ENCODE results near the gene AMFR. TPM values are rescaled to one million over a fixed set of nuclear protein-coding genes. Genes with fewer than 3 reads are reported as not detected.
"Not testable (repeated sequence)": the region's sequence is repeated elsewhere in the genome, so short reads cannot be mapped to it uniquely, and the experiment has no call there.

Gene AMFR
- total RNA-seq, 1 donor from 2014 or later: 66.4 TPM

DNA sequence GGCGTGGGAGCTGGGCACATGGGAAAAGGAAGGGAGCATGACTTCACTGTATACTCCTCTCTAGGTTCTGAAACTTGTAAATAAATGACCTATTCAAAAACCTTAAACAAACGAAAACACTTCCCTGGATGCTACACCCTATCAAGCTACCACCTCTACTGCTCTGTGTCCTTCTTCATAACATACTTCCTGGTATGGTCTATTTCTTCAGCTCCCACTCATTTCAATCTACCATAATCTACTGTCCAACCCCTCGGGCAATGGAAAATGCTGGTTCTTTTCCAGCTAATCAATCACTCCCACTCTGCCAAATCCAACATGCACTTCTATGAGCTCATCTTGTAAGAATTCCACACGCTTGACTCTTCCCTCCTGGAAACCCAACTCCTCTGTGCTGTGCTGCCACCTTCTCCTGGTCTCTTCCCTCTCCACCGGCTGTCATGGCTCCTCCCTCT is 42.4 kb downstream of the AMFR start:
- H3K4me1 Mint-ChIP-seq: no peaks in the 10 kb centered on the region
- no peak for DNase-seq (ENCODE audit: low read depth, low spot score)

GRCh38 chr16:56382459-56382858 is 42.9 kb downstream of the AMFR start:
- Mint-ChIP-seq H3K27ac (ENCODE audit: unreplicated experiment) (no peak overlapping the region), H3K4me1 (no peaks in the 10 kb centered on the region), H3K4me3 (no peak overlapping the region), H3K27me3 (ENCODE audit: low read depth) (no peaks in the 10 kb centered on the region), H3K36me3 (ENCODE audit: low read depth) (peaks cover 77% of the 10 kb centered on the region), H3K9me3 (peaks cover 18% of the 10 kb centered on the region)
- TF ChIP-seq, protein P1, sequence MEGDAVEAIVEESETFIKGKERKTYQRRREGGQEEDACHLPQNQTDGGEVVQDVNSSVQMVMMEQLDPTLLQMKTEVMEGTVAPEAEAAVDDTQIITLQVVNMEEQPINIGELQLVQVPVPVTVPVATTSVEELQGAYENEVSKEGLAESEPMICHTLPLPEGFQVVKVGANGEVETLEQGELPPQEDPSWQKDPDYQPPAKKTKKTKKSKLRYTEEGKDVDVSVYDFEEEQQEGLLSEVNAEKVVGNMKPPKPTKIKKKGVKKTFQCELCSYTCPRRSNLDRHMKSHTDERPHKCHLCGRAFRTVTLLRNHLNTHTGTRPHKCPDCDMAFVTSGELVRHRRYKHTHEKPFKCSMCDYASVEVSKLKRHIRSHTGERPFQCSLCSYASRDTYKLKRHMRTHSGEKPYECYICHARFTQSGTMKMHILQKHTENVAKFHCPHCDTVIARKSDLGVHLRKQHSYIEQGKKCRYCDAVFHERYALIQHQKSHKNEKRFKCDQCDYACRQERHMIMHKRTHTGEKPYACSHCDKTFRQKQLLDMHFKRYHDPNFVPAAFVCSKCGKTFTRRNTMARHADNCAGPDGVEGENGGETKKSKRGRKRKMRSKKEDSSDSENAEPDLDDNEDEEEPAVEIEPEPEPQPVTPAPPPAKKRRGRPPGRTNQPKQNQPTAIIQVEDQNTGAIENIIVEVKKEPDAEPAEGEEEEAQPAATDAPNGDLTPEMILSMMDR (conservative IDR thresholded peaks at IDR 0.05): no peak
- no peak for DNase-seq (ENCODE audit: low read depth, low spot score)

More for the DNA sequence above, 42.4 kb downstream of the AMFR start:
- Mint-ChIP-seq H3K27me3 (ENCODE audit: low read depth) (no peaks in the 10 kb centered on the region), H3K9me3 (peaks cover 18% of the 10 kb centered on the region), H3K4me3 (no peak overlapping the region), H3K36me3 (ENCODE audit: low read depth) (peaks cover 72% of the 10 kb centered on the region), H3K27ac (ENCODE audit: unreplicated experiment) (peak overlapping the region; percentile 53)
- TF ChIP-seq, protein P1 (conservative IDR thresholded peaks at IDR 0.05): no peak

DNA sequence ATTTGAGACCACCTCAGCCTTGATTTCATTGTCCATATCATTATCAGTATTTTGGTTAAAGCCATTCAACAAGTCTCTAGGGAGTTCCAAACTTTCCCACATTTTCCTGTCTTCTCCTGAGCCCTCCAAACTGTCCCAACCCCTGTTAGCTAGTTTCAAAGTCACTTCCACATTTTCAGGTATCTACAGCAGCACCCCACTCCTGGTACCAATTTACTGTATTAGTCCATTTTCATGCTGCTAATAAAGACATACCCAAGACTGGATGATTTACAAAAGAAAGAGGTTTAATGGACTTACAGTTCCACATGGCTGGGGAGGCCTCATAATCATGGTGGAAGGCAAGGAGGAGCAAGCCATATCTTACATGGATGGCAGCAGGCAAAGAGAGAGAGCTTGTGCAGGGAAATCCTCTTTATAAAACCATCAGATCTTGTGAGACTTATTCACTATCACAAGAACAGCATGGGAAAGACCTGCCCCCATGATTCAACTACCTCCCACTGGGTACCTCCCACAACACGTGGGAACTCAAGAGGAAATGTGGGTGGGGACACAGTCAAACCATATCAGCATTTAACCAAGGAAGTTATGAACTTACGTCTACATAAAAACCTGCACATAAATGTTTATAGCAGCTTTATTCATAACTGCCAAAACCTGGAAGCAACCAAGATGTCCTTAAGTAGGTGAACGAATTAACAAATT is 44.4 kb downstream of the AMFR start:
- peaks cover 18% of the 10 kb centered on the region for H3K9me3 Mint-ChIP-seq
- not testable (repeated sequence) for H3K27ac Mint-ChIP-seq (ENCODE audit: unreplicated experiment); H3K27me3 Mint-ChIP-seq (ENCODE audit: low read depth); H3K4me1 Mint-ChIP-seq; DNase-seq (ENCODE audit: low read depth, low spot score); H3K4me3 Mint-ChIP-seq
- H3K36me3 Mint-ChIP-seq (ENCODE audit: low read depth): peaks cover 79% of the 10 kb centered on the region

GRCh38 chr16:56379044-56379443 is 46.3 kb downstream of the AMFR start:
- H3K27ac Mint-ChIP-seq (ENCODE audit: unreplicated experiment); H3K4me3 Mint-ChIP-seq; DNase-seq (ENCODE audit: low read depth, low spot score); H3K4me1 Mint-ChIP-seq; H3K27me3 Mint-ChIP-seq (ENCODE audit: low read depth): not testable (repeated sequence)
- Mint-ChIP-seq H3K9me3 (peaks cover 18% of the 10 kb centered on the region), H3K36me3 (ENCODE audit: low read depth) (peaks cover 72% of the 10 kb centered on the region)

DNA sequence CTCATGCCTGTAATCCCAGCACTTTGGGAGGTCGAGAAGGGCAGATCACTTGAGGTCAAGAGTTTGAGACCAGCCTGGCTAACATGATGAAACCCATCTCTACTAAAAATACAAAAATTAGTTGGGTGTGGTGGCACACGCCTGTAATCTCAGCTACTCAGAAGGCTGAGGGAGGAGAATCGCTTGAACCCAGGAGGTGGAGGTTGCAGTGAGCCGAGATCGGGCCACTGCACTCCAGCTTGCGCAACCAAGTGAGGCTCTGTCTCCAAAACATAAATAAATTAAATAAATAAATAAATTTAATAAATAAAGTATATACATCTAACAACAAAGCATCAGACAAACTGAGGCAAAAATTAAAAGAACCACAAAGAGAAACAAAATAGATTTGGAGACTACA is 49.6 kb downstream of the AMFR start:
- not testable (repeated sequence) for H3K4me1 Mint-ChIP-seq; H3K9me3 Mint-ChIP-seq; H3K4me3 Mint-ChIP-seq; H3K27ac Mint-ChIP-seq (ENCODE audit: unreplicated experiment); H3K27me3 Mint-ChIP-seq (ENCODE audit: low read depth); DNase-seq (ENCODE audit: low read depth, low spot score)
- H3K36me3 Mint-ChIP-seq (ENCODE audit: low read depth): peaks cover 41% of the 10 kb centered on the region

DNA sequence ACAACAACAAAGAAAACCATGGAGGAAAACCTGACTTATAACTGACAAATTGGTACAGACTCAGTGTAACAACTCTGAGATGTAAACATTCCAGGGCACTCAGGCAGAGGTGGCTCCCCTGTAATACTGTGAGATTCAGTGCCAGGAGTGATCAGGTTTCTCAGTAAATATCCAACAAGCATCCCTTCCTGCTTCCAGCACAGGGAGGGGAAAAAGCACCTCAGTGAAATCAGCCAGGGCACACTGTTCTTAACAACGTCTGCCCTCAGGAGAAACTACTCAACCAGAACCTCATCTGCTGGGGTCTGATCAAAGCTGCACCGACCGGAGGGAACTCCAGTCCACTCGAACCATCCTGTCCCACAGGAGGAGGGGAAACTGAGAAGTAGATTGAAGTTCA is 52.3 kb downstream of the AMFR start:
- no peak for DNase-seq (ENCODE audit: low read depth, low spot score)
- Mint-ChIP-seq H3K4me1 (peaks cover 4% of the 10 kb centered on the region), H3K27me3 (ENCODE audit: low read depth) (no peaks in the 10 kb centered on the region), H3K9me3 (no peaks in the 10 kb centered on the region), H3K27ac (ENCODE audit: unreplicated experiment) (no peak overlapping the region), H3K4me3 (no peak overlapping the region), H3K36me3 (ENCODE audit: low read depth) (peaks cover 21% of the 10 kb centered on the region)
- TF ChIP-seq, protein P1 (conservative IDR thresholded peaks at IDR 0.05): no peak

DNA sequence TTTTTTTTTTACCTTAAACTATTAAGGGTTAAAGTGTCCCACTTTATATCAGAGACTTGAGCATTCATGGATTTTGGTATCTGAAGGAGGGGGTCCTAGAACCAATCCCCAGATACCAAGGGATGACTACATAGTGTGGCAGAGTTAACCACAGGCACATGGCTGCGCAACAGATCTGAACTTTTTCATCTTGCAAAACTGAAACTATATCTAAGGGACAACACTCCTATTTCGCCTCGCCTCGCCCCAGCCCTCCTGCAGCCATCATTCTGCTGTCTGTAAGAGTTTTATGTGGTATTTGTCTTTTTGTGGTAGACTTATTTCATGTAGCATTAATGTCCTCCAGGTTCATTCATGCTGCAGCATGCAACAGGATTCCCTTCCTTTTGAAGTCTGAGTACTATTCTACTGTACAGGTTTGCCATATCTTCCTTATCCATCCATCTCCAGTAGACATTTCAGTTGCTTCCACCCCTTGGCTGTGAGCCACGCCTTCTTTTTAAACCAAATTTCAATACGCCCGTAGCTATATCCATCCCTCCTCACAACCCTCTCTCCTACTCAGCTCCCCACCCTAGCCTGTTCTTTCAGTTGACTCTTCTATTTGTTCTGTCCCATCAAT is 53.2 kb downstream of the AMFR start:
- Mint-ChIP-seq H3K36me3 (ENCODE audit: low read depth) (peaks cover 12% of the 10 kb centered on the region), H3K4me1 (peaks cover 4% of the 10 kb centered on the region), H3K27ac (ENCODE audit: unreplicated experiment) (no peak overlapping the region), H3K27me3 (ENCODE audit: low read depth) (no peaks in the 10 kb centered on the region), H3K4me3 (no peak overlapping the region), H3K9me3 (no peaks in the 10 kb centered on the region)
- TF ChIP-seq, protein P1 (conservative IDR thresholded peaks at IDR 0.05): no peak
- DNase-seq (ENCODE audit: low read depth, low spot score): no peak
